ENCODE measurements around the gene MYOCOS.
A peak's percentile ranks its signal among the peaks of the same experiment; 100 is the strongest.
"Not testable (repeated sequence)": the region's sequence is repeated elsewhere in the genome, so short reads cannot be mapped to it uniquely, and the experiment has no call there.

MYOCOS gene

DNA sequence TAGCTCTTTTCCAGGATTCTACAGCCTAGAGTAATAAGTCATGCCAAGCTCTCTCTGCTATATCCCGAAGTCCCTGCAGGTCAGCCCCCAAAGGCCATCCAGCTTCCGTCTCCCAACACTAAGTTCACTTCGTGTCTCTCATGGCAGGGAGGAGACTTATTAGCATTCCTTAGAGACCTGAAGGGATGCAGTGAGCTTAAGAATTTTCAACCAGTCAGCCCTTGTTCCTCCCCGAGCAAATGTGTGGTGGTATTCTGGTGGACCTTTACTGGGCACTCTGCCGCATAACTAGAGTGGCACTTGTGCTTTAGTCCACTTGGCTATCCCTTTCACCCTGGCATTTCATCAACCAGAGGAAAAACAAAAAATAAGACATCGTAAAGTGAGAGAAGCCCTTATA is 19.0 kb upstream of the MYOCOS start:
- not testable (repeated sequence) for H3K9me3 Mint-ChIP-seq; H3K27ac Mint-ChIP-seq; H3K4me3 Mint-ChIP-seq; H3K36me3 Mint-ChIP-seq; H3K4me1 Mint-ChIP-seq; DNase-seq (ENCODE audit: low spot score in 2 of 2); H3K27me3 Mint-ChIP-seq; ATAC-seq (ENCODE audit: low read depth)

DNA sequence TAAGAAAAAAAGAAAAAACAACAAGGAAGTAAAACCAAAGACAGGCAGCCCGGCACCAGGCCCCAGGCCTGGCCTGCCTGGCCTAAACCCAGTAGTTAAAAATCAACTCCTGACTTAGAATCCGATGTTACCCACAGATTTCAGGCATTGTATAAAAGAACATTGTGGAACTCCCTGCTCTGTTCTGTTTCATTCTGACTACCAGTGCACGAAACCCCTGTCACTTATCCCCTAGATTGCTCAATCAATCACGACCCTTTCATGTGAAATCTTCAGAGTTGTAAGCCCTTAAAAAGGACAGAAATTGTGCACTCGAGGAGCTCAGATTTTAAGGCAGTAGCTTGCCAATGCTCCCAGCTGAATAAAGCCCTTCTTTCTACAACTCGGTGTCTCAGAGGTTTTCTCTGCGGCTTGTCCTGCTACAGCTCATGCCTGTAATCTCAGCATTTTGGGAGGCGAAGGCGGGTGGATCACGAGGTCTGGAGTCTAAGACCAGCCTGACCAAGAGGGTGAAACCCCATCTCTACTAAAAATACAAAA is 15.6 kb upstream of the MYOCOS start:
- no peak for ATAC-seq (ENCODE audit: low read depth)
- H3K4me3 Mint-ChIP-seq, result no peak overlapping the region
- H3K27me3 Mint-ChIP-seq, result no peaks in the 10 kb centered on the region

DNA sequence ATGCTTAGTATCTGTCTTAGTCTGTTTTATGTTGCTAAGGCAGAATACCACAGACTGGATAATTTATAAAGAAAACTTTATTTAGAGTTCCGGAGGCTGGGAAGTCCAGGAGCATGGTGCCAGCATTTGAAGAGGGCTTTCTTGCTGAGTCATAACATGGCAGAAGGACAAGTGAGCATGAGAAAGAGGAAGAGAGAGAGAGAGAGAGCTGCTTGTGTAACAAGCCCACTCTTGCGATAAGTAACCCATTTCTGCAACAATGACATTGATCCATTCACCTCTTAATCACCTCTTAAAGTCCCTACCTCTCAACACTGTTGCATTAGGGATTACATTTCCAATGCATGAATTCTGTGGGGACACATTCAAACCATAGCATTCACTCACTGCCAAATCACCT is 11.7 kb upstream of the MYOCOS start:
- no peak for ATAC-seq (ENCODE audit: low read depth)
- Mint-ChIP-seq H3K36me3 (no peaks in the 10 kb centered on the region), H3K4me1 (peaks cover 3% of the 10 kb centered on the region)

More for the DNA sequence above, 15.6 kb upstream of the MYOCOS start:
- Mint-ChIP-seq H3K27ac (peak overlapping the region; percentile 72), H3K9me3 (no peaks in the 10 kb centered on the region), H3K4me1 (peaks cover 3% of the 10 kb centered on the region), H3K36me3 (no peaks in the 10 kb centered on the region)
- DNase-seq (ENCODE audit: low spot score in 2 of 2), result no peak

GRCh38 chr1:171611306-171611705 is 10.7 kb upstream of the MYOCOS start:
- Mint-ChIP-seq H3K27ac (no peak overlapping the region), H3K27me3 (no peaks in the 10 kb centered on the region), H3K9me3 (no peaks in the 10 kb centered on the region), H3K4me3 (no peak overlapping the region), H3K36me3 (no peaks in the 10 kb centered on the region), H3K4me1 (peaks cover 3% of the 10 kb centered on the region)
- no peak for ATAC-seq (ENCODE audit: low read depth)
- no peak for DNase-seq (ENCODE audit: low spot score in 2 of 2)

More for the DNA sequence above, 11.7 kb upstream of the MYOCOS start:
- Mint-ChIP-seq H3K27me3 (no peaks in the 10 kb centered on the region), H3K27ac (no peak overlapping the region), H3K4me3 (no peak overlapping the region), H3K9me3 (no peaks in the 10 kb centered on the region)
- no peak for DNase-seq (ENCODE audit: low spot score in 2 of 2)

DNA sequence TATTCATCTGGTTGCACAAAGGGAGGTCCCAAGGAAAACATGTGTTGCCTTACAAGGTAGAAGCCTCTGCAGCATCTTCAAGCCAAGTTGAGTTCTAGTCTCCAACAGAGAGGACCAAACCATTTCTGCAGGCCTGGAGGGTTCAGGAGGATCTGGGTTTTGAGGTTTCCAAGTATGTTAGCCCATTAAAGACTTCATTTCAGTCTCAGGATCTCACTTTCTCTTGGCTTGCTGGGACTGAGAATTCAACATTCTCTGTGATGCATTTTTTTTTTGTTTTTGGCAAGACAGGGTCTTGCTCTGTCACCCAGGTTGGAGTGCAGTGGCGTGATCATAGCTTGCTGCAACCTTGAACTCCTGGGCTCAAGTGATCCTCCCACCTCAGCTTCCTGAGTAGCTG is 8.8 kb upstream of the MYOCOS start:
- H3K27ac Mint-ChIP-seq, result no peak overlapping the region
- no peaks in the 10 kb centered on the region for H3K9me3 Mint-ChIP-seq
- no peaks in the 10 kb centered on the region for H3K27me3 Mint-ChIP-seq
- no peak overlapping the region for H3K4me3 Mint-ChIP-seq
- no peaks in the 10 kb centered on the region for H3K36me3 Mint-ChIP-seq
- ATAC-seq (ENCODE audit: low read depth), result no peak
- no peaks in the 10 kb centered on the region for H3K4me1 Mint-ChIP-seq
- DNase-seq (ENCODE audit: low spot score in 2 of 2), result no peak

GRCh38 chr1:171615122-171615906 is 6.7 kb upstream of the MYOCOS start:
- H3K4me3 Mint-ChIP-seq; H3K36me3 Mint-ChIP-seq; H3K27ac Mint-ChIP-seq; ATAC-seq (ENCODE audit: low read depth); H3K27me3 Mint-ChIP-seq; H3K4me1 Mint-ChIP-seq; H3K9me3 Mint-ChIP-seq; DNase-seq (ENCODE audit: low spot score in 2 of 2): not testable (repeated sequence)

DNA sequence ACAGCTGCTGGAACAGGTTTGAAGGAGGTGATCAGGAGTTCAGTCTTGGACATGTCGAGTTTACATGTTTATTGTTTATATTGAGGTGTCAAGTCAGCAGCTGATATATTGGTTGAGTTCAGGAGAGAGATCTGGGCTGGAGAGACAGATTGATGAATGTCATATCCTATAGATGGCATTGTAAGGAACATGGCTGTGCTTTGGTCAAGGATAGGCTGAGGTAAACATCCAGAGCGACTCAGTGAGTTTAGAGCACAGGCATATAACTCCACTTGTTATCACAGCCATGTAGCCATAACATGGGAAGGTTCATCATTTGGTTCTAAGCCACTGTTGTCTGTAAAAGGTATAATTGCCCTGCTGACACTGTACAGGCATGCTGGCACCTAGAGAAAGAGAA is 5.5 kb upstream of the MYOCOS start:
- DNase-seq (ENCODE audit: low spot score in 2 of 2) (no peak), ATAC-seq (ENCODE audit: low read depth) (no peak)
- Mint-ChIP-seq H3K27me3 (no peaks in the 10 kb centered on the region), H3K4me3 (no peak overlapping the region), H3K36me3 (no peaks in the 10 kb centered on the region), H3K27ac (no peak overlapping the region), H3K4me1 (no peaks in the 10 kb centered on the region), H3K9me3 (no peaks in the 10 kb centered on the region)

DNA sequence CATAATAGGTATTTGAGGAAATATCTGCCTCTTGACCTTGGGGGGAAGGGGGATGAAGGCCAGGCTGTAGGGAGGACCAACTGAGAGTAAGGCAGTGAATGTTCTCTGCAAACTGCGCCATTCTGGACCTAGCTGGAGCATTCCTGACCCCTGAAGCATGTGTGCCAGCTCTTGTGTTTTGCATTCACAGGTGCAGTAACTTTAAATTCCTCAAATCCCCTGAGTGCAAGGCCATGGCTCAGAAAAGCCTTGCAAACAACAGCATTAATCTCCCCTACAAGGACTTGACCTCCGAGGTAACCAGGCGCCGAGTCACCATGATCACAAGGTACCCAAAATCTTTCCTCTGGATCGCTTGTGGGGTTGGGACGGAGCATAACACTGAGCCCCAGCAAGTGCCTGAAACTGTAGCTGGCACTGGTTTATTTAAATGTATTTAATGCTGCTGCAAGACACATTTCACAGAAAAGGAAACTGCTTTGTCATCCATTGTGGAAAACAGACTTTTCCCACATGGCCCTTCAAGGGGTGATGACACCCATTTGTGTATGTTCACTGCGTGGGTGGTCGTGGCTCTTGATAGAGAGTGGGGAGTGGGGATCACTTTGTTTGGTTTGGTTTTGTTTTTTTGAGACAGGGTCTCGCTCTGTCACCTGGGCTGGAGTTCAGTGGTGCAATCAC is 1.7 kb downstream of the MYOCOS start:
- Mint-ChIP-seq H3K9me3 (no peaks in the 10 kb centered on the region), H3K4me3 (no peak overlapping the region), H3K4me1 (no peaks in the 10 kb centered on the region), H3K36me3 (no peaks in the 10 kb centered on the region), H3K27me3 (peaks cover 2% of the 10 kb centered on the region), H3K27ac (no peak overlapping the region)
- no peak for DNase-seq (ENCODE audit: low spot score in 2 of 2)
- no peak for ATAC-seq (ENCODE audit: low read depth)

- ATAC-seq (ENCODE audit: low read depth), result no peak
- no peaks in the 10 kb centered on the region for H3K9me3 Mint-ChIP-seq
- no peak overlapping the region for H3K4me3 Mint-ChIP-seq
- no peak overlapping the region for H3K27ac Mint-ChIP-seq
- H3K4me1 Mint-ChIP-seq, result no peaks in the 10 kb centered on the region
- H3K36me3 Mint-ChIP-seq, result no peaks in the 10 kb centered on the region
- H3K27me3 Mint-ChIP-seq, result peaks cover 8% of the 10 kb centered on the region
- DNase-seq (ENCODE audit: low spot score in 2 of 2), result no peak
Measured at GRCh38 chr1:171625225-171625624, 3.2 kb downstream of the MYOCOS start.

DNA sequence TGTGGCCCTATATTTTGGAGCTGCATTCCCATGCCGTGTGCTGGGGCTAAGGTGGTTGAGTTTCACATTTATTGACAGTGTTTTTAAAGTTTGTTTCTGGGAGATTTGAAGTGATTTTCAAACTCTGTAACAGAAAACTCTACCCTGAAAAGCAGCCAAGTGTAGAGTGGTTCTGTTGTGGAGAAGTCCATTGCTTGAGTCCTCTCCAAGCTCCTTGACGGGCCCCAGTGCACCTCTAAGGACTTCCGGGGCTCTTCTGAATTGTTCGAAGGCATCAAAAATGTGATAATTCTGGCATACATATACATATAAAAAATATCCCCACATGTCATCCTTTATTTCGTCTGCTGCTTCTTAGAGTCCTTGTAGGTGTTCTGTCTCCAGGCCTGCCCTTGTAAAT is 5.0 kb downstream of the MYOCOS start:
- Mint-ChIP-seq H3K27me3 (peaks cover 10% of the 10 kb centered on the region), H3K27ac (no peak overlapping the region), H3K9me3 (no peaks in the 10 kb centered on the region), H3K36me3 (no peaks in the 10 kb centered on the region), H3K4me3 (no peak overlapping the region), H3K4me1 (no peaks in the 10 kb centered on the region)
- no peak for DNase-seq (ENCODE audit: low spot score in 2 of 2)
- no peak for ATAC-seq (ENCODE audit: low read depth)

DNA sequence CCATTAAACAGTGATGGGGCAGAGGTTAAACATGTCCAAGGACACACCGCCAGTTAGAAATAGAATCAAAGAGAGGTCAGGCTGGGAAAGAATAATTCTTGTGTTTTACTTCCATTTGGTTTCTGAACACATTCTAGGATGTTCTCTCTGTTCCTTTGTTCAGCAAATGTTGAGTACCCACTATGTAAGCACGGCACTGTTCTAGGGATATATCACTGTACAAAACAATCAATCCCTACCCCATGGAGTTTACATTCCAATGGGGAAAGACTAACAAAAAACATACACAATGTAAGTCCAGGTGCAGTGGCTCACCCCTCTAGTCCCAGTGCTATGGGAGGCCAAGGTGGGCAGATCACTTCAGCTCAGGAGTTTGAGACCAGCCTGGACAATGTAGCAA is 6.2 kb downstream of the MYOCOS start:
- DNase-seq (ENCODE audit: low spot score in 2 of 2) (no peak), ATAC-seq (ENCODE audit: low read depth) (no peak)
- H3K9me3 Mint-ChIP-seq, result no peaks in the 10 kb centered on the region
- no peaks in the 10 kb centered on the region for H3K4me1 Mint-ChIP-seq
- peaks cover 14% of the 10 kb centered on the region for H3K27me3 Mint-ChIP-seq
- no peaks in the 10 kb centered on the region for H3K36me3 Mint-ChIP-seq
- no peak overlapping the region for H3K4me3 Mint-ChIP-seq
- no peak overlapping the region for H3K27ac Mint-ChIP-seq

- Mint-ChIP-seq H3K27me3 (peaks cover 4% of the 10 kb centered on the region), H3K9me3 (no peaks in the 10 kb centered on the region), H3K4me3 (no peak overlapping the region), H3K36me3 (no peaks in the 10 kb centered on the region), H3K4me1 (no peaks in the 10 kb centered on the region), H3K27ac (no peak overlapping the region)
- ATAC-seq (ENCODE audit: low read depth), result no peak
- DNase-seq (ENCODE audit: low spot score in 2 of 2), result no peak
Measured at GRCh38 chr1:171635661-171636060, 13.6 kb downstream of the MYOCOS start.

GRCh38 chr1:171636141-171636540 is 14.1 kb downstream of the MYOCOS start:
- Mint-ChIP-seq H3K27me3 (peaks cover 4% of the 10 kb centered on the region), H3K9me3 (no peaks in the 10 kb centered on the region), H3K27ac (no peak overlapping the region)

GRCh38 chr1:171637928-171638576 is 16.0 kb downstream of the MYOCOS start:
- Mint-ChIP-seq H3K4me3 (no peak overlapping the region), H3K4me1 (no peaks in the 10 kb centered on the region), H3K27me3 (no peaks in the 10 kb centered on the region), H3K9me3 (no peaks in the 10 kb centered on the region), H3K36me3 (no peaks in the 10 kb centered on the region), H3K27ac (no peak overlapping the region)
- no peak for DNase-seq (ENCODE audit: low spot score in 2 of 2)
- ATAC-seq (ENCODE audit: low read depth), result no peak

More at GRCh38 chr1:171636141-171636540, 14.1 kb downstream of the MYOCOS start:
- H3K36me3 Mint-ChIP-seq, result no peaks in the 10 kb centered on the region
- no peak for DNase-seq (ENCODE audit: low spot score in 2 of 2)
- no peak for ATAC-seq (ENCODE audit: low read depth)
- H3K4me1 Mint-ChIP-seq, result no peaks in the 10 kb centered on the region
- no peak overlapping the region for H3K4me3 Mint-ChIP-seq
